ENCODE measurements around the gene CERS1.

Gene CERS1

GRCh38 chr19:18870531-18871172, 25.3 kb downstream of the CERS1 start:
- no peak for DNase-seq

DNA sequence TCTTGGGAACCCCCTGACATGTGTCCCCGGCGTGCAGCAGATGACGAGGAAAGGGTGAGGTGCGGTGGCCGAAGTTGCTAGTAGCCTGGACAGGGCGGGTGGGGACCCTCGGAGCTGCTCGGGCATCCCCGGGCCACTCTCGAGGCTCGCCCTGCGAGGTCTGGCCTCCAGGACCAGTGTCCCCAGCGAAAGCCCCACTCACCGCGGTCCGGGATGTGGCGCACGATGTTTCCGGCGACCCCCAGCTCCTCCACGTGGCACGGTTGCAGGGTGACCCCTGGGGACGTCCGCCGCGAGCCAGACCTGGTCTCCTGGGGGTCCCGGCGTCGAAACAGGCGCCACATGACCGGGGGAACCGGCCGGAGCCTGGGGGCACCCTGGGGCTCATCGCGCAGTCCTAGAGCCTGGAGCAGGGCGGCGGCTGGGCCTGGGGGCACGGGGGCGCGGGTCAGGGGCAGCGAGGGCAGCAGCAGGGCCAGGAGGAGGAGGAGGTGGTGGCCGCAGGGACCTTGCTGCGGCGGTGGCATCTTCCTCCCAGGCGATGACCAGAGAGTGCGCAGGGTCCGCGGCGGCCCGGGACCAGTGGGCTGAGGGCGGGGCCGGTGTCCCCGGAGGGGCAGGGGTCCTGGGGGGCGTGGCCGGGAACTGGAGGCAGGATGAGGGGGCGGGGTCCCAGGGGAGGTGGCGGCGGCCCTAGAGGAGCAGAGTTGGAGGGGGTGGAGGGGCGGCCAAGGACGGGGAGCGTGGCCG, 26.0 kb downstream of the CERS1 start:
- DNase-seq, result no peak

- no peak for DNase-seq
These were observed 26.8 kb downstream of the CERS1 start for GRCh38 chr19:18869023-18869618.

DNA sequence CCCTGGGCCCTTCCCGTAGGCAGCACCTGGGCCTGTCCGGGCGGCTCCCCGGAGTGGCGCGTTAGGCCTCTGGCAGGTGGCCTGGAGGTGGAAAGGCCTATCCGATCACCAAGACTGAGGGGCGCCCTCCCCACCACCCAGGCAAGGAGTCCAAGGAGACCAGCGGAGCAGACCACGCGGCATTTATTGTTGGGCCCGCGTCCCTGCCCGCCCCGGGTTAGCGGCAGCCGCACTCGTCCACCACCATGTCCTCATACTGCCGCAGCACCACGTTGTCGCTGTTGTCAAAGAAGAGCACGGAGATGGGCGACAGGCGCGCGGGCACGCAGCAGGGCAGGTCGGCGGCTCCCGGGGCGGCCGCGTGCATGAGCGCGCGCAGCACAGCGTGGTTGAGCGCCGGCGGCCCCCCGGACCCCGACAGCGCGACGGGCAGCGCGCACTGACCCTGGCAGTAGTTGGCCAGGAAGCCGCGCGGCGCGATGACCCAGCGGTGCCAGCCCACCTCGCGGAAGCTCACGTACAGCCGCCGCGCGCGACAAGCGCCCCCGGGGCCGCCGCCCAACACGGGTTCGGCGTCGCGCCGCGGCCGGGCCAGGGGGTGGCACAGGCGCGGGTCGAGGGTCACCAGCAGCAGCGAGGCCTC, 27.5 kb downstream of the CERS1 start:
- DNase-seq, result no peak

DNA sequence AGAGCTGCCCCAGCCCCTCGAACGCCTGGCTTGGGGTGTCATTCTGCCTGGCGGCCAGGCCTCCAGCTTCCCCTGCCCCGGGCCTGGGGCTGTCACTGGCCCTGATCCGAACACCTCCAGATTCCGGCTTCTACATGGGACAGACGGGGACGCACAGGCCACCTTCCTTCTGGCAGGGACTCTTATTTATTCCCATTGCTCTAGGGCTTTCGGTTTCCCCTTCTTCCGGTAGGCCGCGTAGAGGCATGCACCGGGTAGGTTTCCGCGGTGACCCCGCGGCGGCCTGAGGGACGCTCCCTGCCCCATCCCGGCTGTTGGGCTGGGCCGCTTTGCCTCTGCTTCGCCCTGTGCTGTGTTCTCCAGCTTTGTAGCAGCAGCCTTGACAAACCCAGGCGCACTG, 28.2 kb downstream of the CERS1 start:
- no peak for DNase-seq

DNA sequence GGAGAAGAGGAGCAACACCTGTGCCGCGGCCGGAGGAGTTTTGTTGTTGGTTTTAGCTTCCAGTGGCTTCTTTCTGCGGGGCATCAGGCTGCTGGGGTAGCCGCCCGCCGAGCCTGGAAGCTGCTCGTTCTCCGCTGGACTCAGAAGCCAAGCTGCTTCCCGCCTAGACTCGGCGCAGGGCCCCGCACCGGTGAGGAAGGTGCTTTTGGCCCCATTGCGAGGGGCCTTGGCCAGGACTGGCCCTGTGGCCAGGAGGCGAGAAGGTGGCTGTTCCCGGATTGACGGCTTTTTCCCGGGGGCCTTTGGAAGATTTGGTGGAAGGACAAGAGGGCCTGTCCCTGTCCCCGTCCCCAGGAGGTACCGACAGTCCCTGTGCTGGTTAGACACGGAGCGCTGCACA, 28.8 kb downstream of the CERS1 start:
- no peak for DNase-seq

DNA sequence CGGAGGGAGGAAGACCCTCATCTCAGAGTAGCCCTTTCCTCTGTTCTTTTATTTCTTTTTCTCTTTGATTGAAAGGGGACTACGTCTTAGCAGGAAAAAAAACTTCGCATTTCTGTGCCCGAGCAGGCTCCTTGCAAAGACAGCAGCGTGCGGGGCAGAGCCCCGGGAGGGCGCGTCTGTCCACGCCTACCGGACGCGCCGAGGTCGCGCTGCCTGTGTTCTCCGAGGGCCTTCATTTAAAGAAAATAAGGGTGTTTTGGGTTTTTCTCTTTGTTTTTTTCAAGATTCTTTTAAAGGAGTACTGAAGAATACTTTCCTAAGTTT, 29.2 kb downstream of the CERS1 start:
- no peak for DNase-seq

DNA sequence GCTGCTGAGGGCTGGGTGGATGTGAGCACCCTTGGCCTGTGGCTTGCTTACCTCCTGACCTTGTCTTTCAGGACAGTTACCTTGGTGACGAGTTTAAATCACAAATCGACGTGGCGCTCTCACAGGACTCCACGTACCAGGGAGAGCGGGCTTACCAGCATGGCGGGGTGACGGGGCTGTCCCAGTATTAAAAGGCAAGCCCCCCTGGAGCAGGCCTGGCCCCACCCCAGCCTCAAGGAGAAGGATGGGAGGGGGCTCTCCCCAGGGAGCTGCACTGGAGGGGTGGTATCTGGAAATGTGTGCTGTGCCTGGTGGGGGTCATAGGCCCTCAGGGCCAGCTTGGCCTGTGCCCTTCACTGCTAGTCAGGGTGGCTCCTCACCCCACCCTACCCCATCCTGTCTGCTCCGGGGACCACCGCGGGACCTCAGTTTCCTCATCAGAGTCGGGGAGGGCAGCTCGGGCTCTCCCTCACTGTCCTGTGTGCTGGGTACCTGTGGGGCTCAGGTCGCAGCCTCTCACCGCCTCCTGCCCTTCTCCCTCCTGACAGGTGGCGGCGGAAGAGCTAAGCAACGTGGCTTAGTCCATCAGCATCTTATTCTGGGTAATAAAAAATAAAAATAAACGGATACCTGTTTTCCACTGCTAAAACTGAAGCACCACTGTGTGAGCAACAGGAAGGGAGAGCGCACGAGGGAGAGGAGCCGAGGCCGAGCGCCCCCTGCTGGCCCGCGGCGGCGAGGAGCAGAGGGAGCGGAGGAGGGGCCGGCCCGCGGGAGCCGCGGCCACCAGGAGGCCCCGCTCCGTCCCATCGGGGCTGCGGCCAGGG, 29.8 kb downstream of the CERS1 start:
- DNase-seq, result no peak

GRCh38 chr19:18865106-18865972, 30.6 kb downstream of the CERS1 start:
- DNase-seq, result no peak

- DNase-seq, result no peak
These were observed 32.1 kb downstream of the CERS1 start for GRCh38 chr19:18863843-18864362.

- DNase-seq, result no peak
These were observed 32.7 kb downstream of the CERS1 start for GRCh38 chr19:18862976-18863842.

GRCh38 chr19:18861917-18862316, 34.0 kb downstream of the CERS1 start:
- DNase-seq, result no peak

GRCh38 chr19:18861235-18861634, 34.7 kb downstream of the CERS1 start:
- DNase-seq, result no peak

DNA sequence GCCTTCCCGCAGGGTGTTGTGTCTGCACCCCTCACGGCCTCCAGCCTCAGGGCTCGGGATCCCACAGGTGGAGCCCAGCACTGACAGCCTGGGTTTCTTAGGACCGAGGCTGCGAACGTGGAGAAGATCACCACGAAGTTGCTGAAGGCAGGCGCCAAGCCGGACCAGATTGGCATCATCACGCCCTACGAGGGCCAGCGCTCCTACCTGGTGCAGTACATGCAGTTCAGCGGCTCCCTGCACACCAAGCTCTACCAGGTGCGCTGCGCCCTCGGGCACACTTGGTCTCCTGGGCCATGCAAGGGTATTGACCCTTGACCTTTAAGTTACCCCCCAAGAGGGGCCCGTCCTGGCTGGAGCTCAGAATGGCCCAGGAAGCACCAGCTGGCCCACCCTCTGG, 35.2 kb downstream of the CERS1 start:
- DNase-seq, result no peak

DNA sequence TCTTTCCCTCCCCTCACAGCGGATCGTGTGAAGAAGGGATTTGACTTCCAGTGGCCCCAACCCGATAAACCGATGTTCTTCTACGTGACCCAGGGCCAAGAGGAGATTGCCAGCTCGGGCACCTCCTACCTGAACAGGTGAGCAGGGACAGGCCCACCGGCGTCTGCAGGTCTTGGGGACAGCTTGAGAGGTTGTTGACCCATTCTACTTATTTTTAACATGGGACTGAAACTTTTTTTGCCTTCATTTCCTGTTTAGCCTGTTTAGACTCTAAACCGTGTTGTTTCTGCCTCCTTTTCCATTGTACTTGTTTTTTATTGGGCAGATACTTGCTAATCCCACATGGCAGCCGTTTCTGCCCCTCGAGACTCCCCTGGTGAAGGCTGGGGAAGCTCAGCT, 35.7 kb downstream of the CERS1 start:
- DNase-seq, result no peak

DNA sequence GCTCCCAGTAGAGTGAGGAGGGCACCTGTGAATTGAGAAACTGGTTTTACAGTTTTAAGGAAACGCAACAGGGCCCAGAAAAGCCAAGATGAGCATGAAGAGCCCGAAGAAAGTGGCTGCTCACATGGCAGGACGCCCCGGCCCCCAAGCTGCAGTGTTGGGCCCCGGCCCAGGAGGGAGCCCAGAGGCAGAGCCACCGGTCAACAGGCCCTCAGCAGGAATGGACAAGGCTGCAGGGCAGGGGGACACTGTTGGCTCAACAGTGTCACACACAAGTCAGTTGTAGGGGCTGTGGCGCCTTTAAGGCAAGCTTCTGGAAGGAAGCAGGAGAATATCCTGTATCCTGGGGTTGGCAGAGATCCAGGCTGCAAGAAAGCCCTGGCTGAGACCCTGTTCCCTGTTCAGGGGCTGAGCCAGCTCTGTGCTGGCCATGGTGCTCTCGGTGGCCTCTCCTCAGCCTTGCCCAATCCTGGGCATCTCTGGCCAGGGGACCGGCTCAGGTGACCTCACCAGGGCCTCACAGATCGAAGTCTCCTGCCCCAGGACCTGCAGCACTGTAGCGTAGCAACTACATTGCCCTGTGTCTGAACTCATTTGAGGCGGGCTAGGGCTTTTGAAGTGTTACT, 36.2 kb downstream of the CERS1 start:
- DNase-seq, result no peak

GRCh38 chr19:18858906-18859646, 36.9 kb downstream of the CERS1 start:
- no peak for DNase-seq

DNA sequence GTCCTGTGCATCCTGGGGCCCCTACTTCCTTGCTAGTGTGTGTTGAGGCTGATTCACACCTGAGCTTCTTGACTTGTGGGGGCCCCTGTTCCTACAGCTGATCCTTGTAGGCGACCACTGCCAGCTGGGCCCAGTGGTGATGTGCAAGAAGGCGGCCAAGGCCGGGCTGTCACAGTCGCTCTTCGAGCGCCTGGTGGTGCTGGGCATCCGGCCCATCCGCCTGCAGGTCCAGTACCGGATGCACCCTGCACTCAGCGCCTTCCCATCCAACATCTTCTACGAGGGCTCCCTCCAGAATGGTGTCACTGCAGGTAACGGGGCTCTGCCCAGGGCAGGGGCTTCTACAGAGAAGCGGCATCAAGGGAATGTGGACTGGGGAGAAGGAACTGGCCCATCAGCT, 38.7 kb downstream of the CERS1 start:
- DNase-seq, result no peak

DNA sequence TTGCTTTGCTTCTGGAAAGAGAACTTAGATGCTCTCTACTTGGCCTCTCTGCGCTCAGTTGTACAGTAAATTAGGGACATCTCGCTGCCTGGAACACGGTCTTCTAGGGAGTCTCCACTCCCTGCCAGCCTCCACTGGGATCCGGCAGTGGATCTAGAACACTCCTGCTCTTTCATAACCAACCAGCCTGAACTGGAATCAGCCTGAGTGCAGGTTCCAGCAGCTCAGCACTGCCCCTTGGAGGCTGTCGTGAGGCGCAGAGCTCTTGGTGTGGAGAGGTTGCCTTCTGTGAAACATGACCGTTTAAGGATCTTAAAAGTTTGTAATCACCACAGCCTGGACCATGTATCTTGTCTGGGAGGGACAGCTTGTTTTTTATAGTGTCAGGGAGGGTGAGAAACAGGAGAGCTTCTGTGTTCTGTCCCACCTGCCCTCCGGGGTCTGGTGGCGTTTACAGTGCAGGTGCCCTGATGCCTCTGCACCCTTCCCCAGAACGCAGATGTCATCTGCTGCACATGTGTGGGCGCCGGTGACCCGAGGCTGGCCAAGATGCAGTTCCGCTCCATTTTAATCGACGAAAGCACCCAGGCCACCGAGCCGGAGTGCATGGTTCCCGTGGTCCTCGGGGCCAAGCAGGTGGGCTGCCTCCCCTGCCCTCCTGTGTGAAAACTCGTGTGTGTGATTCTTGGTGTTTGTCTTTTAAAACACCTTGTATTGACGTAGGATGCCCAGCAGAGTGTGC, 39.4 kb downstream of the CERS1 start:
- DNase-seq, result no peak

Data from SIG-M5 (cell line).